Gastroesophageal sphincter (tissue), 4 donors: ENCODE results near the gene DKK3. TPM values are rescaled to one million over a fixed set of nuclear protein-coding genes. Genes with fewer than 3 reads are reported as not detected.

Source experiments
- ATAC-seq: fragments of 150-250 bp; one replicate; pipeline ENCODE4 v1.9.1; 2016; ENCODE audit warnings: mild to moderate bottlenecking, moderate library complexity
- H3K27ac ChIP-seq, 4 donors: fragments of 200-600 bp; sonication (generic) in 3 of 4; 1 replicate in 3 of 4; 2 replicates in 1 of 4; pipeline ENCODE4 v1.5.1; 2016 to 2019
- H3K27me3 ChIP-seq: fragments of 200-600 bp; sonication (generic); one replicate; pipeline ENCODE4 v1.5.1; 2019
- H3K36me3 ChIP-seq, 2 donors: fragments of 200-600 bp; sonication (generic); one replicate each; pipeline ENCODE4 v1.5.1; 2019; ENCODE audit warnings: control low read depth in 1 of 2
- H3K4me1 ChIP-seq, 3 donors: fragments of 200-600 bp; sonication (generic); 1 replicate in 2 of 3; 2 replicates in 1 of 3; pipeline ENCODE4 v1.5.1; 2016 to 2019; ENCODE audit warnings: control low read depth in 2 of 3
- H3K4me3 ChIP-seq, 2 donors: fragments of 200-600 bp; sonication (generic); one replicate each; pipeline ENCODE4 v1.5.1; 2019; ENCODE audit warnings: mild to moderate bottlenecking in 1 of 2, moderate library complexity in 1 of 2
- H3K9me3 ChIP-seq, 3 donors: fragments of 200-600 bp; sonication (generic); one replicate each; pipeline ENCODE4 v1.5.1; 2017 to 2019; ENCODE audit warnings: control low read depth in 2 of 3
- EP300 ChIP-seq: sonication (generic); formaldehyde crosslinking; IDR thresholded peaks from one replicate; pipeline ENCODE4 v1.6.1; 2017; ENCODE audit warnings: antibody characterized with exemption, mild to moderate bottlenecking
- POLR2A ChIP-seq, 2 donors: fragments of 450-650 bp; IDR thresholded peaks; one replicate each; pipeline ENCODE4 v1.6.1; 2017; ENCODE audit warnings: antibody characterized with exemption in 2 of 2, mild to moderate bottlenecking in 2 of 2, moderate library complexity in 1 of 2
- POLR2AphosphoS5 ChIP-seq: sonication (generic); formaldehyde crosslinking; IDR thresholded peaks from one replicate; pipeline ENCODE4 v1.6.1; 2017; ENCODE audit warnings: antibody characterized with exemption
- WGBS, 2 donors: methylation state at CpG; one replicate each; pipeline ENCODE4 v1.1.5; 2018; ENCODE audit warnings: low coverage in 1 of 2; 5-methylcytosine and 5-hydroxymethylcytosine counted together
- total RNA-seq, 4 donors: library from RNA; depleted of rRNA; stranded (reverse); fragments of >200 nt; gene quantifications; one replicate each; pipeline ENCODE4 v1.1.0, GENCODE V29; 2016
- TF ChIP-seq, protein P1 (sequence below), 4 experiments: fragments of 200-600 bp in 2 of 4; fragments of 450-650 bp in 2 of 4; sonication (generic) in 1 of 4; IDR thresholded peaks; one replicate each; pipeline ENCODE4 v1.5.1; 2017 to 2019; ENCODE audit warnings: antibody characterized with exemption in 4 of 4, mild to moderate bottlenecking in 2 of 4, moderate library complexity in 2 of 4

DKK3 gene
- total RNA-seq, 4 donors from 2014 or later: 72.1 to 249 (median 127) TPM

DNA sequence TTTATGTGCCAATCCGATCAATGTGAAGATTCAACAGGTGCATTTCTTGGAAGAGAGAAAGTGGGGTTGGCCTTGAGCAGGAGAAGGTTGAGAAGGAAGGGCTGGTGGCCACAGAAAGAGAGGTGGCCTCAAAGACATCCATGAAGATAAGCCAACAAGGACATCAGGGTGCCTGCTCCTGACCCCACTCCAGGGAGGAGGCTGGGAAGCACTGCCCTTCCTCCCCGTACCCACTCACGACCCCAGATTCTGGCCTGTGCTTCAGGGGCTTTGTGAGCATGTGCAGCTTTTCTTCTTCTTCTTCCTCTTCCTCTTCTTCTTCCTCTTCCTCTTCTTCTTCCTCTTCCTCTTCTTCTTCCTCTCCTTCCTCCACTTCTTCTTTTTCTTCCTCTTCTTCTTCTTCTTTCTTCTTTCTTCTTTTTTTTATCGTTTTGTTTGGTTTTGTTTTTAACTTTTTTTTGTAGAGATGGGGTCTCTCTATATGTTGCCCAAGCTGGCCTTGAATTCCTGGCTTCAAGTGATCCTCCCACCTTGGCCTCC lies 30.3 kb downstream of the DKK3 start:
- 88 to 96% methylated on average over 4 of the region's 4 CpGs for WGBS, 2 donors
- Histone ChIP-seq H3K27me3 (no peaks in the 10 kb centered on the region), H3K4me1 (peaks cover 13 to 86% (median 62%) of the 10 kb centered on the region in 3 donors), H3K27ac (peak overlapping the region in 3 of 4 donors; percentile 80 to 91 (median 80)), H3K4me3 (no peak overlapping the region), H3K9me3 (no peaks in the 10 kb centered on the region), H3K36me3 (no peaks in the 10 kb centered on the region)
- TF ChIP-seq POLR2AphosphoS5 (no peak), POLR2A (IDR thresholded peaks at IDR 0.05) (no peak)
- ATAC-seq: no peak

DNA sequence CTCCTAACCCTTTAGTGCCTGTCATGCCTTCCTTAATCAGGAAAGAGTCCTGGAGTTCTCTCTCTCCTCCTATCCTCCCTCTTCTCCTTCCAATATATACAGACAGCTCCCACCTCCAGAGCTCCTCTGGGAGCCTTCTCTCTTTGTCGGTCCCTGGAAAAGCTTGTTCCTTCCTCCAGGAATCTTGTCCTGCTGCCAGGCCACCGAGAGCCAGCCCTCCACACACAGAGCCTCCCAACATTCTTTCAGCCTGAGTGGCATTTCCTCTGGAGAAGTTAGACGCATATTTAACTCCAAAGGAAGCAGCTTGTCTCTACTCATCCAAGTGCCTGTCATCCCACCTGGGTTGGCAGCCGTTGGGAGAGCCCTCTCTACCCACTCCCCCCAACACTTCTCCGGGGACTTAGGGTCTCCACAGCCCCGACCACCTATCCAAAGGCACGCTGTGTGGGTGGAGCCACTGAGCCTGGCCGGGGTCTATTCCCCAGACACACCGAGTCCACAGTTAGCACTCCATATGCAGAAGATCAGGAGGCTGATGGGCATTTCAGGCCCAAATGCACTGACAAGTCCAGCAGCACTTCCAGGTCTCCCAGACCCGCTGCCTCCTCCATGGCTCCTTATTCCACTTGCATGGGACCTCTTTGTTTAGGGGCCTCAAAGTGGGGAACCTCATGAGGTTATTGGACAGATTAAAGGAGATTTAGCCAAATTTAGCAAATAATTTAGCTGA lies 31.1 kb downstream of the DKK3 start:
- peak; percentile 62 for ATAC-seq
- Histone ChIP-seq H3K36me3 (no peaks in the 10 kb centered on the region), H3K4me1 (peaks cover 21 to 94% (median 70%) of the 10 kb centered on the region in 3 donors), H3K9me3 (no peaks in the 10 kb centered on the region), H3K4me3 (no peak overlapping the region), H3K27me3 (no peaks in the 10 kb centered on the region), H3K27ac (peak overlapping the region in 3 of 4 donors; percentile 80 to 91 (median 80))
- WGBS, 2 donors: 0 to 29% methylated on average over 2 to 4 of the region's 10 CpGs
- peak; percentile 55 for TF ChIP-seq POLR2AphosphoS5
- TF ChIP-seq, protein P1, sequence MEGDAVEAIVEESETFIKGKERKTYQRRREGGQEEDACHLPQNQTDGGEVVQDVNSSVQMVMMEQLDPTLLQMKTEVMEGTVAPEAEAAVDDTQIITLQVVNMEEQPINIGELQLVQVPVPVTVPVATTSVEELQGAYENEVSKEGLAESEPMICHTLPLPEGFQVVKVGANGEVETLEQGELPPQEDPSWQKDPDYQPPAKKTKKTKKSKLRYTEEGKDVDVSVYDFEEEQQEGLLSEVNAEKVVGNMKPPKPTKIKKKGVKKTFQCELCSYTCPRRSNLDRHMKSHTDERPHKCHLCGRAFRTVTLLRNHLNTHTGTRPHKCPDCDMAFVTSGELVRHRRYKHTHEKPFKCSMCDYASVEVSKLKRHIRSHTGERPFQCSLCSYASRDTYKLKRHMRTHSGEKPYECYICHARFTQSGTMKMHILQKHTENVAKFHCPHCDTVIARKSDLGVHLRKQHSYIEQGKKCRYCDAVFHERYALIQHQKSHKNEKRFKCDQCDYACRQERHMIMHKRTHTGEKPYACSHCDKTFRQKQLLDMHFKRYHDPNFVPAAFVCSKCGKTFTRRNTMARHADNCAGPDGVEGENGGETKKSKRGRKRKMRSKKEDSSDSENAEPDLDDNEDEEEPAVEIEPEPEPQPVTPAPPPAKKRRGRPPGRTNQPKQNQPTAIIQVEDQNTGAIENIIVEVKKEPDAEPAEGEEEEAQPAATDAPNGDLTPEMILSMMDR (IDR thresholded peaks at IDR 0.05): no peak

DNA sequence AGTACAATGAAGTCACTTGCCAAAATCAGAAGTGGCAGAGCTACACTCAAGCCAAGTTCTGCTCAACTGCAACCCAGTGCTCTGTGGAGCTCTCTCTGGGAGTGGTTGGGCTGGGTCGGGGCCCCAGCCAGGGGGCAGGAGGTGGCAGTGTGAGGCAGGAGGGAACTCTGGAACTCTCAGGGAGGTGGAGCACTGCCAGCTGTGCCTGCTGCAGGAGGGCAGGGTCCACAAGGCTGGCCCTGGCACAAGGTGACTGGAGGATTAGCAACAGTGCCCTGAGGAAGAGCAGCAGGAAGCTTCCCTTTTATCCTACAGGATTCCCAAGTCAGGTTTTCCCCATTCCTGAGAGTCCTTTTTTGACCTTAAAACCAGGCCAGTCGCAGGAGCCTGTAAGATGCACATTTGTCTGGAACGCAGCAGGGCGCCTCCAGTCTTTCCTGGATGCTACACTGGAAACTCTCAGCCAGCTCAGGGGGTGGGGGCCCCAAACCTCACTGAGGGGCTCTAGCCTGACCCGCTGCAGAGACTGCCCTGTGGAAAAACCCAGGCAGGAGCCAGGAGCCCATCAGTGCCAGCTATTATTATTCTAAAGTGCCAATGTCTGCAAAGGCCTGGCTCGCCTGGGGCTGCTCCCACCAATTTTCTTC lies 31.8 kb downstream of the DKK3 start:
- ATAC-seq: no peak
- H3K9me3 ChIP-seq: no peaks in the 10 kb centered on the region
- TF ChIP-seq POLR2A (IDR thresholded peaks at IDR 0.05) (no peak), EP300 (no peak), POLR2AphosphoS5 (no peak)
- TF ChIP-seq, protein P1 (IDR thresholded peaks at IDR 0.05): no peak
- no peaks in the 10 kb centered on the region for H3K36me3 ChIP-seq
- no peak overlapping the region for H3K4me3 ChIP-seq
- peak overlapping the region in 3 of 4 donors; percentile 80 to 91 (median 80) for H3K27ac ChIP-seq
- peaks cover 23 to 97% (median 77%) of the 10 kb centered on the region in 3 donors for H3K4me1 ChIP-seq
- 20% methylated on average over 1 of the region's 6 CpGs; no CpG with 5 or more reads in 1 of the 2 donors for WGBS, 2 donors
- H3K27me3 ChIP-seq: no peaks in the 10 kb centered on the region

DNA sequence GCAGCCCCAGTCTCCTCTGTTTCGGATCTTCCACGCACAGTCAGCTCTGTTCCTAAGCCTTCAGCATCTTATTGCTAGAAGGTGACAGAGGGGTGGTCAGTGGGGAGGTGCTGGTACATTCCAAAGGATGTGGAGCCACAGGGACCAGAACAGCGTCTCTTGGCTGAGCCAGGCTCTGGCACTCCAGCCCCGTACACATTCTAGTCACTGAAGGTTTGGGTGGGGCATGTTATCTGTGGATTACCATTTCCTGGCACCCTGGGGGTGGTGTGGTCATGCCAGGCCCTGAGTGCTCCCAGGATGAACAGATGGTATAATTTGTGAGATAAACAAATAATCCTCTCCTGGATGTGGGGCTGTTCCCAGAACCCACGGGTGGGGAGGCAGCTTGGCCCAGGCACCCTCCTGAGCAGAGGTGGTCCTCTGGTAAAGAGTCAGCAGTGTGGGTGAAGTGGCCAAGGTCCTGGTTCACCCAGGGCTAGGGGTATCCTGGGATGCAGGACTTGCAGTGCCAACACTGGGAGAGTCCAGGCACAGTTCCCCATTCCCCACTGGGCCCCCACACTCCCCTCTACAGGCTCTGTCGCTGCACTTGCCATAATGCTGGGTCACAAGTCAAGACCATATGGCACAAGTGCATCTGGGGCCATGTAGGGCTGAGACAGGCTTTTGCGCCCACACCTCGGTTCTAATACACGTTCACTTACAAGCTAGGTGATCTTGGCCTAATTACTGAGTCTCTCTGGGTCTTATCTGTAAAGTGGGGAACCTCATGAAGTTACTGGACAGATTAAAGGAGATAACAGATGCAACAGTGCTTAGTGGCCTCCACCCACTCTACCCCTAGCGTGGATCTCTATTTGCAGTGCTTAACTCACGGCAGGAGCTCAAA lies 33.0 kb downstream of the DKK3 start:
- peak overlapping the region in 3 of 4 donors; percentile 80 to 91 (median 80) for H3K27ac ChIP-seq
- no peak for TF ChIP-seq EP300
- TF ChIP-seq, protein P1 (IDR thresholded peaks at IDR 0.05): no peak
- TF ChIP-seq POLR2AphosphoS5: no peak
- no peak for TF ChIP-seq POLR2A (IDR thresholded peaks at IDR 0.05)
- no peaks in the 10 kb centered on the region for H3K36me3 ChIP-seq
- peaks cover 23 to 94% (median 77%) of the 10 kb centered on the region in 3 donors for H3K4me1 ChIP-seq
- no peak for ATAC-seq
- no peak overlapping the region for H3K4me3 ChIP-seq
- H3K9me3 ChIP-seq: no peaks in the 10 kb centered on the region
- WGBS, 2 donors: 40 to 80% methylated on average over 1 of the region's 11 CpGs
- H3K27me3 ChIP-seq: no peaks in the 10 kb centered on the region

DNA sequence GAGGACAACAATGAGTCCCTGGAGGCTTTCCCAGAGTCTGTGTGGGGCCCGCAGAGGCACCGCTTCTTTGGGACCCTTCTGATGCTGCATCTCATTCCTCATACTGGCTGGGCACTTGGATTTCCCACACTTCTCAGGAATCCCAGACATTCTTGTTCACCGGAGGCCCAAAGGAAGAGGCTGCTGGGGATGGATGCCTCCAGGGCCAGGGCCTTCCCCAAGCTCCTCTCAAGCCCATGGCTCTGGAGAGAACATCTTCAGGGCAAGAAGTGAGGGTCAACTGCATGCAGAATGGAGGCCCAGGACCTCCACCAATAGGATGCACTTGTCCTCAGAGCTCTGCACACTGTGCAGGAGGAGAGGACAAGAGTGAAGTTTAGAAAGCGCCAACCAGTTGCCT lies 34.6 kb downstream of the DKK3 start:
- ATAC-seq: no peak
- Histone ChIP-seq H3K9me3 (no peaks in the 10 kb centered on the region), H3K4me3 (no peak overlapping the region), H3K36me3 (no peaks in the 10 kb centered on the region), H3K27me3 (no peaks in the 10 kb centered on the region), H3K27ac (peak overlapping the region; percentile 48 to 80 (median 76)), H3K4me1 (peaks cover 23 to 90% (median 65%) of the 10 kb centered on the region in 3 donors)
- WGBS, 2 donors: 28 to 64% methylated on average over 3 to 4 of the region's 4 CpGs
- TF ChIP-seq EP300: no peak
- TF ChIP-seq, protein P1 (IDR thresholded peaks at IDR 0.05): no peak
- no peak for TF ChIP-seq POLR2AphosphoS5
- TF ChIP-seq POLR2A (IDR thresholded peaks at IDR 0.05): no peak
